WTC11 (cell line): ENCODE measurements around the gene ZBTB34. TPM values are rescaled to one million over a fixed set of nuclear protein-coding genes. Genes with fewer than 3 reads are reported as not detected.

Source experiments
- ATAC-seq: fragments of 200-7000 bp; cut with Tn5 transposase; 2 replicates; pipeline ENCODE4 v1.10.0; 2021; ENCODE audit warnings: mild to moderate bottlenecking, moderate library complexity
- CTCF ChIA-PET: fragments of 300-600 bp; sonication (Branson Sonifier 250); formaldehyde crosslinking; loops from one replicate; lab custom pipeline; 2021; ENCODE audit warnings: antibody characterized with exemption; lab: Charles Lee
- POLR2A ChIA-PET: fragments of 350-600 bp; sonication (Branson Sonifier 250); formaldehyde crosslinking; loops from one replicate; lab custom pipeline; 2021; ENCODE audit warnings: antibody characterized with exemption; lab: Charles Lee
- DNase-seq: peaks from one replicate; pipeline ENCODE4 v3.0.0; 2021; ENCODE audit warnings: low spot score
- H3K27ac Mint-ChIP-seq: 2 replicates; pipeline ENCODE4 v1.8.0; 2021; ENCODE audit warnings: mixed read lengths
- H3K27me3 Mint-ChIP-seq: 2 replicates; pipeline ENCODE4 v1.8.0; 2021; ENCODE audit warnings: low read depth, mild to moderate bottlenecking, moderate library complexity, mixed read lengths
- H3K36me3 Mint-ChIP-seq: 2 replicates; pipeline ENCODE4 v1.8.0; 2021; ENCODE audit warnings: mixed read lengths
- H3K4me1 Mint-ChIP-seq: 2 replicates; pipeline ENCODE4 v1.8.0; 2022; ENCODE audit warnings: mixed read lengths
- H3K4me3 Mint-ChIP-seq: 2 replicates; pipeline ENCODE4 v1.8.0; 2021; ENCODE audit warnings: mild to moderate bottlenecking, moderate library complexity, mixed read lengths
- H3K9me3 Mint-ChIP-seq: 2 replicates; pipeline ENCODE4 v1.8.0; 2021; ENCODE audit warnings: mixed read lengths
- AFF4 ChIP-seq: sonication (generic); formaldehyde crosslinking; IDR thresholded peaks from 2 replicates; pipeline ENCODE4 v1.8.1; 2023; ENCODE audit warnings: mild to moderate bottlenecking, missing genetic modification reagents, borderline replicate concordance
- CBFB ChIP-seq: sonication (generic); formaldehyde crosslinking; IDR thresholded peaks from 2 replicates; pipeline ENCODE4 v1.8.1; 2022; ENCODE audit warnings: mild to moderate bottlenecking, low read depth, missing genetic modification reagents
- CREB1 ChIP-seq: sonication (generic); formaldehyde crosslinking; IDR thresholded peaks from 2 replicates; pipeline ENCODE4 v1.8.0; 2023; ENCODE audit warnings: mild to moderate bottlenecking, missing genetic modification reagents
- FOXJ3 ChIP-seq: sonication (generic); formaldehyde crosslinking; IDR thresholded peaks from 2 replicates; pipeline ENCODE4 v1.9.0; 2021; ENCODE audit warnings: missing genetic modification reagents, mild to moderate bottlenecking, borderline replicate concordance
- GRHL2 ChIP-seq: fragments of 250-450 bp; sonication (Bioruptor Pico); IDR thresholded peaks from 2 replicates; pipeline ENCODE4 v1.8.0; 2022; ENCODE audit warnings: mild to moderate bottlenecking, moderate library complexity; ENCODE audit not compliant: insufficient replicate concordance, severe bottlenecking
- IRF1 ChIP-seq: sonication (generic); formaldehyde crosslinking; IDR thresholded peaks from 2 replicates; pipeline ENCODE4 v1.8.0; 2023; ENCODE audit warnings: missing genetic modification reagents
- IRF2 ChIP-seq: sonication (generic); formaldehyde crosslinking; IDR thresholded peaks from 2 replicates; pipeline ENCODE4 v1.8.0; 2022; ENCODE audit warnings: low read depth, missing genetic modification reagents, borderline replicate concordance
- MXD4 ChIP-seq: fragments of 250-450 bp; sonication (Bioruptor Pico); IDR thresholded peaks from 2 replicates; pipeline ENCODE4 v1.8.0; 2021; ENCODE audit warnings: mild to moderate bottlenecking, moderate library complexity, borderline replicate concordance
- NR2C2 ChIP-seq: sonication (generic); formaldehyde crosslinking; IDR thresholded peaks from 2 replicates; pipeline ENCODE4 v1.8.0; 2022; ENCODE audit warnings: mild to moderate bottlenecking, missing genetic modification reagents
- OVOL2 ChIP-seq: fragments of 250-450 bp; sonication (Bioruptor Pico); IDR thresholded peaks from 2 replicates; pipeline ENCODE4 v1.9.0; 2021; ENCODE audit warnings: mild to moderate bottlenecking, borderline replicate concordance
- PRDM15 ChIP-seq: sonication (generic); formaldehyde crosslinking; IDR thresholded peaks from 2 replicates; pipeline ENCODE4 v1.8.0; 2022; ENCODE audit warnings: missing genetic modification reagents
- SMAD4 ChIP-seq: sonication (generic); formaldehyde crosslinking; IDR thresholded peaks from 2 replicates; pipeline ENCODE4 v1.8.0; 2022; ENCODE audit warnings: mild to moderate bottlenecking, missing genetic modification reagents
- TEAD4 ChIP-seq: sonication (generic); formaldehyde crosslinking; IDR thresholded peaks from 2 replicates; pipeline ENCODE4 v1.8.0; 2022; ENCODE audit warnings: mild to moderate bottlenecking, missing genetic modification reagents
- USF1 ChIP-seq: sonication (generic); formaldehyde crosslinking; IDR thresholded peaks from 2 replicates; pipeline ENCODE4 v1.8.0; 2022; ENCODE audit warnings: mild to moderate bottlenecking, missing genetic modification reagents
- ZNF219 ChIP-seq: sonication (generic); formaldehyde crosslinking; IDR thresholded peaks from 2 replicates; pipeline ENCODE4 v1.8.0; 2023; ENCODE audit warnings: missing genetic modification reagents, mild to moderate bottlenecking, borderline replicate concordance
- total RNA-seq: library from RNA; stranded (reverse); gene quantifications from 3 replicates; pipeline ENCODE4 v1.2.3, GENCODE V29; 2021
- TF ChIP-seq, protein P1 (sequence below): sonication (generic); formaldehyde crosslinking; IDR thresholded peaks from 2 replicates; pipeline ENCODE4 v1.8.1; 2023; ENCODE audit warnings: mild to moderate bottlenecking, missing genetic modification reagents
- TF ChIP-seq, protein P2 (sequence below): fragments of 250-450 bp; sonication (Bioruptor Pico); IDR thresholded peaks from 2 replicates; pipeline ENCODE4 v2.1.2; 2022; ENCODE audit warnings: mild to moderate bottlenecking, moderate library complexity
- TF ChIP-seq, protein P3 (sequence below): sonication (generic); formaldehyde crosslinking; IDR thresholded peaks from 2 replicates; pipeline ENCODE4 v1.8.0; 2022; ENCODE audit warnings: mild to moderate bottlenecking, missing genetic modification reagents

The ZBTB34 gene
- total RNA-seq, 1 experiment from 2014 or later = 18.4 TPM

DNA sequence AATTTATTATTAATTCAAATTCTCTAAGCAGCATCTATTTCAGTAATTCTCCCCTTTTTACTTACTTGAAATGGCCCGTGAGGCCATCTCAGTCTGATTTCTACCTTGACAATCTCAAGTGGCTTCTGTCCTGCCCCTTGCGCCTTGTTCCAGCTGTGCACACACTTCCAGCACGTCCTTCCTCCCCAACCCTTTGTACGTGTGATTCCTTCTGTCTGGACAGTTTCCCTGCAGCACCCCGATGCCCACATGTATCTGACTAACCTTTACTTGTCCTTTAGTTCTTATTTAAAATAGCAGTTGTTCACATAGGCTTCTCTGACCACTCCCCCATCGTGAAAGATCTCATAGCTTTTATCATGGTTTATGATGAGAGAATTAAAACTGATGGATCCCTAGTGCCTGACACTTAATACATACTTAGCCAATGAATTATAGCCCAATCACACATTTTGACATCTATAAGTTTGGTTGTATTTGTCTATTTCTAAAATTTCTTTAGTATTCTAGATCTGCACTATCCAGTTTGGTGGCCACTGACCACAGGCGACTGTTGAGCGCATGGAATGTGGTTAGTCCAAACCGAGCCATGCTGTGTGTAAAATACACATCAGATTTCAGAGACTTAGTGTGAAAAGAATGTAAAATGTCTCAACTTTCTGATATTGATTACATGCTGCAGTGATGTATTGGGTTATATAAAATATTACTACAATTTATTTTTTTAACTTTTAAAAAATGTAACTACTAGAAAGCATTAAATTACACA is 14.3 kb downstream of the ZBTB34 start:
- TF ChIP-seq NR2C2 (CRISPR knock-in tag) = no peak
- TF ChIP-seq USF1 (CRISPR knock-in tag) = no peak
- no peak for TF ChIP-seq GRHL2 (CRISPR knock-in tag)
- TF ChIP-seq TEAD4 = no peak
- TF ChIP-seq IRF2 (CRISPR knock-in tag) = no peak
- TF ChIP-seq, protein P1, sequence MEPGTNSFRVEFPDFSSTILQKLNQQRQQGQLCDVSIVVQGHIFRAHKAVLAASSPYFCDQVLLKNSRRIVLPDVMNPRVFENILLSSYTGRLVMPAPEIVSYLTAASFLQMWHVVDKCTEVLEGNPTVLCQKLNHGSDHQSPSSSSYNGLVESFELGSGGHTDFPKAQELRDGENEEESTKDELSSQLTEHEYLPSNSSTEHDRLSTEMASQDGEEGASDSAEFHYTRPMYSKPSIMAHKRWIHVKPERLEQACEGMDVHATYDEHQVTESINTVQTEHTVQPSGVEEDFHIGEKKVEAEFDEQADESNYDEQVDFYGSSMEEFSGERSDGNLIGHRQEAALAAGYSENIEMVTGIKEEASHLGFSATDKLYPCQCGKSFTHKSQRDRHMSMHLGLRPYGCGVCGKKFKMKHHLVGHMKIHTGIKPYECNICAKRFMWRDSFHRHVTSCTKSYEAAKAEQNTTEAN = no peak
- TF ChIP-seq FOXJ3 (CRISPR knock-in tag) = no peak
- no peak for TF ChIP-seq CBFB (CRISPR knock-in tag)
- no peak for TF ChIP-seq CREB1 (CRISPR knock-in tag)
- no peak for TF ChIP-seq IRF1 (CRISPR knock-in tag)
- ATAC-seq (no peak), DNase-seq (no peak)
- ChIA-PET CTCF (interaction anchor here (0.6 kb wide), 1 partner anchor 354 kb away, joined by 4 read pairs; no protein-coding TSS in a partner anchor), POLR2A (interaction anchor here (0.7 kb wide), 1 partner anchor 238 kb away, joined by 3 read pairs; no protein-coding TSS in a partner anchor)
- Mint-ChIP-seq H3K4me3 (no peak overlapping the region), H3K27me3 (no peaks in the 10 kb centered on the region), H3K9me3 (no peaks in the 10 kb centered on the region), H3K4me1 (peaks cover 9% of the 10 kb centered on the region), H3K36me3 (peaks cover 8% of the 10 kb centered on the region), H3K27ac (no peak overlapping the region)

DNA sequence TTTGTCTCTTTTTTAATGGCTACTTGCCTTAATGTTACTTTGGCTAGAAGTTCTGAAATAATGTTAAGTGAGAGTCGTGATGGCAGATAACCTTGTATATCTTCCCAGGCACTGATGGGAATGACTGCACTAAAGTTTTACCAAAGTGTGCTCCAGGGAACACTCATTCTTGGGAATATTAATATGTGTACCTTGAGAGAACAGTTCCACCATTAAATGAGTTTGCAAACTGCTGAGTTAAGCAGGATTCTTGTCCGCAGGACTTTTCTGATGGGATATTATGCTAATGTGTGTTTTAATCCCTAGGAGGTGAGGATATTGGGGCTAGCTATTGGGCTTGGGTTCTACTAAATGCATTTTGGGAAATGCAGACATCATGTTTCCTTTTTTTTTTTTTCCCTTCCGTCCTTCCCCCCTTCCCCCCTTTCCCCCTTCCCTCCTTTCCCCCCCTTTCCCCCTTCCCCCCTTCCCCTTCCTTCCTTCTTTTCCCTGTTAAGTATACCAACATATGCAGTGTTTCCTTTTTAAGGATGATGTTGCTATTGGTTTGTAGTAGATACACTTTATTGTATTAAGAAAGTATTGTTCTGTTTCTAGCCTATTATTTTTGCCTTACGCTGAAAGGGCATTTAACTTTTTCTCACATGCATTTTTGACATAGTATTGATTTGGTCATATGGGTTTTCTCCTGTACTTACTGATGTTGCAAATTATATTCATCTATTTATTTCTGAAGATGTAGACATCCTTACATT is 15.5 kb downstream of the ZBTB34 start:
- POLR2A ChIA-PET = no interaction called here
- peaks cover 9% of the 10 kb centered on the region for H3K4me1 Mint-ChIP-seq
- TF ChIP-seq PRDM15 (no peak), USF1 (CRISPR knock-in tag) (no peak), AFF4 (no peak), MXD4 (CRISPR knock-in tag) (no peak), ZNF219 (CRISPR knock-in tag) (no peak), TEAD4 (no peak), OVOL2 (CRISPR knock-in tag) (no peak), CREB1 (CRISPR knock-in tag) (no peak), SMAD4 (no peak), IRF2 (CRISPR knock-in tag) (no peak)
- TF ChIP-seq, protein P2, sequence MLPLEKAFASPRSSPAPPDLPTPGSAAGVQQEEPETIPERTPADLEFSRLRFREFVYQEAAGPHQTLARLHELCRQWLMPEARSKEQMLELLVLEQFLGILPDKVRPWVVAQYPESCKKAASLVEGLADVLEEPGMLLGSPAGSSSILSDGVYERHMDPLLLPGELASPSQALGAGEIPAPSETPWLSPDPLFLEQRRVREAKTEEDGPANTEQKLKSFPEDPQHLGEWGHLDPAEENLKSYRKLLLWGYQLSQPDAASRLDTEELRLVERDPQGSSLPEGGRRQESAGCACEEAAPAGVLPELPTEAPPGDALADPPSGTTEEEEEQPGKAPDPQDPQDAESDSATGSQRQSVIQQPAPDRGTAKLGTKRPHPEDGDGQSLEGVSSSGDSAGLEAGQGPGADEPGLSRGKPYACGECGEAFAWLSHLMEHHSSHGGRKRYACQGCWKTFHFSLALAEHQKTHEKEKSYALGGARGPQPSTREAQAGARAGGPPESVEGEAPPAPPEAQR (CRISPR knock-in tag) = no peak
- TF ChIP-seq, protein P3, sequence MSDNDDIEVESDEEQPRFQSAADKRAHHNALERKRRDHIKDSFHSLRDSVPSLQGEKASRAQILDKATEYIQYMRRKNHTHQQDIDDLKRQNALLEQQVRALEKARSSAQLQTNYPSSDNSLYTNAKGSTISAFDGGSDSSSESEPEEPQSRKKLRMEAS (CRISPR knock-in tag) = no peak
- peaks cover 20% of the 10 kb centered on the region for H3K36me3 Mint-ChIP-seq
- CTCF ChIA-PET = no interaction called here
- no peaks in the 10 kb centered on the region for H3K27me3 Mint-ChIP-seq
- ATAC-seq (no peak), DNase-seq (no peak)
- H3K27ac Mint-ChIP-seq = 0 out of 2 replicates have a peak overlapping the region, but pooled peaks have one; percentile 34
- H3K4me3 Mint-ChIP-seq = no peak overlapping the region
- H3K9me3 Mint-ChIP-seq = no peaks in the 10 kb centered on the region
